Measurements from ENCODE around the gene LINGO3. TPM values are rescaled to one million over a fixed set of nuclear protein-coding genes. Genes with fewer than 3 reads are reported as not detected.

The LINGO3 gene
- total RNA-seq, 4 donors from 2014 or later = not detected

- peaks cover 7 to 60% (median 49%) of the 10 kb centered on the region in 4 donors for H3K36me3 ChIP-seq
- no peaks in the 10 kb centered on the region for H3K9me3 ChIP-seq
- TF ChIP-seq EP300 (IDR thresholded peaks at IDR 0.05) = no peak
- TF ChIP-seq CTCF (IDR thresholded peaks at IDR 0.05) = peak in 1 of 3 experiments; percentile 6
- H3K4me1 ChIP-seq = peaks cover 12 to 36% (median 27%) of the 10 kb centered on the region in 4 donors
- no peak overlapping the region for H3K27ac ChIP-seq (replicated peaks in 1 of 4)
- intact Hi-C loops (cut with DNase I) = no loop called here
- no peak for DNase-seq (ENCODE audit: extremely low spot score)
- H3K4me3 ChIP-seq = no peak overlapping the region
- H3K27me3 ChIP-seq = no peaks in the 10 kb centered on the region
- no CpG with 5 or more reads among the region's 19 CpGs for WGBS
Observed at GRCh38 chr19:2337329-2337707, 29.4 kb upstream of the LINGO3 start.

GRCh38 chr19:2336528-2337328, 28.8 kb upstream of the LINGO3 start:
- intact Hi-C loops (cut with DNase I) = no loop called here
- no peak for TF ChIP-seq POLR2A (IDR thresholded peaks at IDR 0.05; ENCODE audit: low read depth)
- no peak for DNase-seq (ENCODE audit: extremely low spot score)
- no peaks in the 10 kb centered on the region for H3K27me3 ChIP-seq
- peaks cover 7 to 54% (median 43%) of the 10 kb centered on the region in 4 donors for H3K36me3 ChIP-seq
- whole genome bisulfite sequencing = 86% methylated on average over 20 of the region's 33 CpGs
- H3K4me1 ChIP-seq = peaks cover 16 to 42% (median 32%) of the 10 kb centered on the region in 4 donors
- no peaks in the 10 kb centered on the region for H3K9me3 ChIP-seq
- no peak overlapping the region for H3K4me3 ChIP-seq
- H3K27ac ChIP-seq (replicated peaks in 1 of 4) = no peak overlapping the region

- no peaks in the 10 kb centered on the region for H3K27me3 ChIP-seq
- H3K36me3 ChIP-seq = peaks cover 7 to 45% (median 35%) of the 10 kb centered on the region in 4 donors
- H3K9me3 ChIP-seq = no peaks in the 10 kb centered on the region
- 85% methylated on average over 3 of the region's 3 CpGs for WGBS
- no peak overlapping the region for H3K27ac ChIP-seq (replicated peaks in 1 of 4)
- intact Hi-C loops (cut with DNase I) = no loop called here
- H3K4me3 ChIP-seq = no peak overlapping the region
- H3K4me1 ChIP-seq = peaks cover 23 to 50% (median 41%) of the 10 kb centered on the region in 4 donors
- no peak for DNase-seq (ENCODE audit: extremely low spot score)
- TF ChIP-seq CTCF (IDR thresholded peaks at IDR 0.05) (no peak), POLR2A (IDR thresholded peaks at IDR 0.05; ENCODE audit: low read depth) (no peak), EP300 (IDR thresholded peaks at IDR 0.05) (no peak), POLR2AphosphoS5 (IDR thresholded peaks at IDR 0.05) (no peak)
Observed at GRCh38 chr19:2335848-2336247, 27.9 kb upstream of the LINGO3 start.

GRCh38 chr19:2334986-2335846, 27.3 kb upstream of the LINGO3 start:
- Histone ChIP-seq H3K9me3 (no peaks in the 10 kb centered on the region), H3K36me3 (peaks cover 3 to 39% (median 28%) of the 10 kb centered on the region in 4 donors), H3K27me3 (no peaks in the 10 kb centered on the region), H3K27ac (replicated peaks in 1 of 4) (no peak overlapping the region), H3K4me3 (no peak overlapping the region), H3K4me1 (peaks cover 29 to 57% (median 48%) of the 10 kb centered on the region in 4 donors)
- TF ChIP-seq POLR2A (IDR thresholded peaks at IDR 0.05; ENCODE audit: low read depth) (no peak), CTCF (IDR thresholded peaks at IDR 0.05) (no peak), EP300 (IDR thresholded peaks at IDR 0.05) (no peak), POLR2AphosphoS5 (IDR thresholded peaks at IDR 0.05) (no peak)
- intact Hi-C loops (cut with DNase I) = no loop called here
- WGBS = 93% methylated on average over 25 of the region's 26 CpGs
- DNase-seq (ENCODE audit: extremely low spot score) = no peak

- Histone ChIP-seq H3K27ac (replicated peaks in 1 of 4) (no peak overlapping the region), H3K36me3 (peaks cover 0 to 31% (median 20%) of the 10 kb centered on the region in 4 donors), H3K4me3 (no peak overlapping the region), H3K27me3 (no peaks in the 10 kb centered on the region), H3K4me1 (peaks cover 37 to 65% (median 55%) of the 10 kb centered on the region in 4 donors), H3K9me3 (no peaks in the 10 kb centered on the region)
- DNase-seq (ENCODE audit: extremely low spot score) = no peak
- 96% methylated on average over 27 of the region's 27 CpGs for WGBS
- TF ChIP-seq POLR2A (IDR thresholded peaks at IDR 0.05; ENCODE audit: low read depth) (no peak), CTCF (IDR thresholded peaks at IDR 0.05) (no peak), EP300 (IDR thresholded peaks at IDR 0.05) (no peak), POLR2AphosphoS5 (IDR thresholded peaks at IDR 0.05) (no peak)
- intact Hi-C loops (cut with DNase I) = no loop called here
Observed at GRCh38 chr19:2334426-2334825, 26.5 kb upstream of the LINGO3 start.
